Mesenchymal stem cell (in vitro differentiated cells and primary cell): ENCODE results near the gene KRT36.
A peak's percentile ranks its signal among the peaks of the same experiment; 100 is the strongest.

Source experiments
- DNase-seq: peaks from one replicate; pipeline ENCODE4 v3.0.0-alpha.2; 2013
- H2AFZ ChIP-seq: one replicate; pipeline ENCODE4 v1.6.1; 2013; ENCODE audit warnings: low read depth, mild to moderate bottlenecking, control low read depth, inconsistent platforms, low read length, moderate library complexity
- H2AK5ac ChIP-seq: 2 replicates; pipeline ENCODE4 v1.6.1; 2013; ENCODE audit warnings: low read length, moderate library complexity, mild to moderate bottlenecking, inconsistent platforms; ENCODE audit not compliant: severe bottlenecking
- H2BK120ac ChIP-seq: one replicate; pipeline ENCODE4 v1.6.1; 2013; ENCODE audit warnings: low read depth, mild to moderate bottlenecking, inconsistent platforms, low read length, moderate library complexity
- H2BK12ac ChIP-seq, 2 experiments: one replicate each; pipeline ENCODE4 v1.6.1; 2013; ENCODE audit warnings: inconsistent platforms in 2 of 2, low read length in 2 of 2, mild to moderate bottlenecking in 2 of 2, moderate library complexity in 2 of 2, control low read depth in 1 of 2
- H2BK15ac ChIP-seq: one replicate; pipeline ENCODE4 v1.6.1; 2013; ENCODE audit warnings: mild to moderate bottlenecking, low read depth, inconsistent platforms; ENCODE audit not compliant: poor library complexity, severe bottlenecking
- H2BK5ac ChIP-seq: 2 replicates; pipeline ENCODE4 v1.6.1; 2013; ENCODE audit warnings: low read depth, mild to moderate bottlenecking, low read length, control low read depth, inconsistent platforms; ENCODE audit not compliant: poor library complexity, severe bottlenecking
- H3K14ac ChIP-seq, 2 experiments: one replicate each; pipeline ENCODE4 v1.6.1; 2013; ENCODE audit warnings: inconsistent platforms in 2 of 2, low read length in 2 of 2, control low read depth in 1 of 2, mild to moderate bottlenecking in 1 of 2, moderate library complexity in 1 of 2
- H3K18ac ChIP-seq, 2 experiments: one replicate each; pipeline ENCODE4 v1.6.1; 2013; ENCODE audit warnings: inconsistent platforms in 2 of 2, low read length in 2 of 2, control low read depth in 1 of 2, low read depth in 1 of 2, mild to moderate bottlenecking in 1 of 2
- H3K23ac ChIP-seq, 2 experiments: one replicate each; pipeline ENCODE4 v1.6.1; 2013; ENCODE audit warnings: inconsistent platforms in 2 of 2, low read length in 2 of 2, mild to moderate bottlenecking in 2 of 2, moderate library complexity in 2 of 2, control low read depth in 1 of 2
- H3K27ac ChIP-seq: 2 replicates; pipeline ENCODE4 v1.5.1; 2013; ENCODE audit warnings: mild to moderate bottlenecking, moderate library complexity, low read length, control low read depth, inconsistent platforms; ENCODE audit not compliant: poor library complexity, severe bottlenecking
- H3K27me3 ChIP-seq, 2 experiments: 2 replicates each; pipeline versions ENCODE4 v1.6.1 to v1.7.0; 2013; ENCODE audit warnings: low read length in 2 of 2, mild to moderate bottlenecking in 2 of 2, moderate library complexity in 2 of 2, control low read depth in 1 of 2, inconsistent platforms in 1 of 2; ENCODE audit not compliant: control insufficient read depth in 1 of 2, insufficient read depth in 1 of 2
- H3K36me3 ChIP-seq, 2 experiments: 2 replicates each; pipeline versions ENCODE4 v1.6.1 to v1.7.0; 2013; ENCODE audit warnings: low read length in 2 of 2, control low read depth in 1 of 2, inconsistent platforms in 1 of 2, low read depth in 1 of 2, mild to moderate bottlenecking in 1 of 2; ENCODE audit not compliant: insufficient read depth in 2 of 2, control insufficient read depth in 1 of 2
- H3K4ac ChIP-seq, 2 experiments: one replicate each; pipeline ENCODE4 v1.6.1; 2013; ENCODE audit warnings: inconsistent platforms in 2 of 2, low read length in 2 of 2, mild to moderate bottlenecking in 2 of 2, moderate library complexity in 2 of 2, control low read depth in 1 of 2, low read depth in 1 of 2
- H3K4me1 ChIP-seq: 2 replicates; pipeline ENCODE4 v1.6.1; 2013; ENCODE audit warnings: low read depth, low read length, control low read depth; ENCODE audit not compliant: control insufficient read depth, insufficient read depth
- H3K4me2 ChIP-seq: 2 replicates; pipeline ENCODE4 v1.6.1; 2013; ENCODE audit warnings: low read length, mild to moderate bottlenecking, inconsistent platforms; ENCODE audit not compliant: poor library complexity, severe bottlenecking
- H3K4me3 ChIP-seq, 2 experiments: 2 replicates each; pipeline versions ENCODE4 v1.5.1 to v1.7.0; 2013; ENCODE audit warnings: low read length in 2 of 2, mild to moderate bottlenecking in 2 of 2, control low read depth in 1 of 2, low read depth in 1 of 2; ENCODE audit not compliant: insufficient read depth in 1 of 2
- H3K79me1 ChIP-seq: replicated peaks from 2 replicates; pipeline ENCODE4 v1.6.1; 2013; ENCODE audit warnings: mild to moderate bottlenecking, control low read depth, low read length, inconsistent platforms; ENCODE audit not compliant: poor library complexity, severe bottlenecking
- H3K9ac ChIP-seq: 2 replicates; pipeline ENCODE4 v1.7.0; 2013; ENCODE audit warnings: mild to moderate bottlenecking, low read length, moderate library complexity
- H3K9me3 ChIP-seq: 2 replicates; pipeline ENCODE4 v1.7.0; 2013; ENCODE audit warnings: mild to moderate bottlenecking, low read length; ENCODE audit not compliant: control insufficient read depth
- H4K8ac ChIP-seq: one replicate; pipeline ENCODE4 v1.6.1; 2013; ENCODE audit warnings: inconsistent platforms, mild to moderate bottlenecking, low read length, moderate library complexity
- H4K91ac ChIP-seq: one replicate; pipeline ENCODE4 v1.6.1; 2013; ENCODE audit warnings: mild to moderate bottlenecking, low read length, inconsistent platforms
- WGBS: methylation state at CpG from one replicate; pipeline ENCODE4 v1.1.7; 2013; ENCODE audit warnings: mixed read lengths; 5-methylcytosine and 5-hydroxymethylcytosine counted together

The KRT36 gene

DNA sequence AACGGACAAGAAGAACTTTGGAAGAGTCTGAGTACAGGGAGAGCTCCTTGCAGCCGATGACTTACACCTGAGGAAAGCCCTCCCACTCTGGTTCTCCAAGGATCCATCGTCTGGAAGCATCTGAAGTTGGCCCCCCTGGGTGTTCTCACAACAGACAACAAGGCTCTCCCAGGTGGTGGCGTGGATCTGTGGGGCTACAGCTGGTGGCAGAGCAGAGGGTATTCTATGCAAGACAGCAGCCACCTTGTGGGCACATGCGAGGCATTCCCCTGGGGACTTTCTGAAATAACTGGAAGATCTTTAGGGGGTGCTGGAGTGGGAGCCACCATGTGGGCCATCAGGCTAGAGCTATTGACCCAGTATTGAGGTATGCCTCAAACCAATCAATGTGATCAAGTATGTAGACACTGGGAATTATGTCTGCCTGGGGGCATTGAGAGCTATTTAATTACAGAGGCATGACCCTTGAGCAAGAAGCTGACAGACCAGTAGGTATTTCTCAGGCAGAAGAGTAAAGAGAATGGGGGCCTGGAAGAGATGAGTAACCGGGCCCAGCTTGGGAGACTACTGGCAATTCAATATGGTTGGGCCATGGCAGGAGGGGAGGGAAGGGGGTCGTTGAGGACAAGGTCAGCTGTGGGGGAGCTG lies 45.3 kb upstream of the KRT36 start:
- DNase-seq: no peak
- H3K9me3 ChIP-seq: no peaks in the 10 kb centered on the region
- peak overlapping the region; percentile 30 for H2AK5ac ChIP-seq
- no peak overlapping the region for H3K27ac ChIP-seq
- no peak overlapping the region for H3K23ac ChIP-seq
- no peak overlapping the region for H2AFZ ChIP-seq
- H3K4me1 ChIP-seq: peaks cover 35% of the 10 kb centered on the region
- no peaks in the 10 kb centered on the region for H3K36me3 ChIP-seq
- no peak overlapping the region for H3K14ac ChIP-seq
- H3K18ac ChIP-seq: no peak overlapping the region
- H2BK120ac ChIP-seq: no peak overlapping the region
- H3K4me3 ChIP-seq: no peak overlapping the region
- H3K4me2 ChIP-seq: no peak overlapping the region
- no peak overlapping the region for H4K8ac ChIP-seq
- H3K4ac ChIP-seq: peak overlapping the region in 1 of 2 experiments; percentile 31
- H3K9ac ChIP-seq: no peak overlapping the region
- WGBS: 88% methylated on average over 7 of the region's 7 CpGs
- peak overlapping the region; percentile 77 for H2BK15ac ChIP-seq
- peak overlapping the region; percentile 35 for H4K91ac ChIP-seq
- peak overlapping the region in 1 of 2 experiments; percentile 19 for H2BK12ac ChIP-seq
- H3K27me3 ChIP-seq: peaks cover 0 to 31% of the 10 kb centered on the region in 2 experiments
- no peak overlapping the region for H2BK5ac ChIP-seq
- H3K79me1 ChIP-seq: no peaks in the 10 kb centered on the region

DNA sequence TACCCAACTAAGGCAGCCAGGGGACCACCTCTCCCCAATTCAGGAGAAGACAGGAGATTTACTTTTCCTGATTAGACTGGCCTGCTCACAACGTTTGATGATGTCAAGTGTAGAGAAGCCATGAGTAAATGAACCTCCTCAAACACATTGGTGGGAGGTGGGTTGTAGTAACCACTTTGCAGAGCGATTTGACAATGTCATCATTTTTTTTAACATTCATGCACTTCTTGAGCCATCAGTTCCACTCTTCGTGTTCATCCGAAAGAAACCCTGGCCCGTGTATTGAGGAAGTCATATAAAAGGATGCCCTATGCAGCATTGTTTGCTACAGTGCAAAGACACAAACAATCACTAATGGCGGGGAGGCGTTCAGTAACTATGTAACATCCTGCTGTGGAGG lies 43.9 kb upstream of the KRT36 start:
- Histone ChIP-seq H3K14ac (no peak overlapping the region), H3K27ac (no peak overlapping the region), H3K4me3 (no peak overlapping the region), H4K8ac (no peak overlapping the region), H3K4ac (no peak overlapping the region), H3K36me3 (no peaks in the 10 kb centered on the region), H2AFZ (no peak overlapping the region), H3K79me1 (no peaks in the 10 kb centered on the region), H3K18ac (no peak overlapping the region), H2BK12ac (no peak overlapping the region), H2BK15ac (peak overlapping the region; percentile 58), H4K91ac (no peak overlapping the region), H3K9ac (no peak overlapping the region), H2BK5ac (no peak overlapping the region), H3K4me1 (peaks cover 34% of the 10 kb centered on the region), H3K23ac (no peak overlapping the region), H3K4me2 (no peak overlapping the region), H3K9me3 (no peaks in the 10 kb centered on the region), H2BK120ac (no peak overlapping the region), H2AK5ac (no peak overlapping the region), H3K27me3 (peaks cover 0 to 27% of the 10 kb centered on the region in 2 experiments)
- WGBS: 94% methylated on average over 6 of the region's 7 CpGs
- no peak for DNase-seq

DNA sequence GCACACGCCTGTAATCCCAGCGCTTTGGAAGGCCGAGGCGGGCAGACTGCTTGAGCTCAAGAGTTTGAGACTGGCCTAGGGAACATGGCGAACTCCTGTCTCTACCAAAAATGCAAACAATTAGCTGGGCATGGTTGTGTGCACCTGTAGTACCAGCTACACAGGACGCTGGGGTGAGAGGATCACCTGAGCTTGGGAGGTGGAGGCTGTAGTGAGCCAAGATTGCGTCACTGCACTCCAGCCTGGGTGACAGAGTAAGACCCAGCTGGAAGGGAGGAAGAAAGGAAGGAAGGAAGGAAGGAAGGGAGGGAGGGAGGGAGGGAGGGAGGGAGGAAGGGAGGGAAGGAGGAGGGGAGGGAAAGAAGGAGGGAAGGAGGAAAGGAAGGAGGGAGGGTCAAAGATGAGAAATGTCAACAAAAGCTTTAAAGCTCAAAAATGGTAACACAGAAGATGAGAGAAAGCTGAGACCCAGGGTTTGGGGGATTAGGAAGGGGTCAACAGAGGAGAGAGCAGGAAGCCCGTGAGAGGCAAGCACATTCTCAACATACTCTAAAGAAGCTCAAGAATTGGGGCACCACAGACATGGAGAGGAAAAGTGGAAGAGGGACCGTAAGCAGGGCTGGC lies 43.3 kb upstream of the KRT36 start:
- H3K4me3 ChIP-seq: no peak overlapping the region
- no peak overlapping the region for H2AFZ ChIP-seq
- no peak for DNase-seq
- H3K27ac ChIP-seq: no peak overlapping the region
- H3K14ac ChIP-seq: no peak overlapping the region
- H2BK5ac ChIP-seq: no peak overlapping the region
- peak overlapping the region; percentile 58 for H2BK15ac ChIP-seq
- H3K9ac ChIP-seq: no peak overlapping the region
- WGBS: 90% methylated on average over 8 of the region's 9 CpGs
- no peaks in the 10 kb centered on the region for H3K9me3 ChIP-seq
- H3K79me1 ChIP-seq: no peaks in the 10 kb centered on the region
- no peak overlapping the region for H3K4ac ChIP-seq
- H3K4me1 ChIP-seq: peaks cover 32% of the 10 kb centered on the region
- H3K36me3 ChIP-seq: no peaks in the 10 kb centered on the region
- H3K27me3 ChIP-seq: peaks cover 0 to 32% of the 10 kb centered on the region in 2 experiments
- peak overlapping the region; percentile 40 for H4K91ac ChIP-seq
- no peak overlapping the region for H2BK120ac ChIP-seq
- no peak overlapping the region for H3K23ac ChIP-seq
- H4K8ac ChIP-seq: no peak overlapping the region
- H2BK12ac ChIP-seq: peak overlapping the region in 1 of 2 experiments; percentile 22
- H3K18ac ChIP-seq: no peak overlapping the region
- no peak overlapping the region for H2AK5ac ChIP-seq
- H3K4me2 ChIP-seq: no peak overlapping the region

DNA sequence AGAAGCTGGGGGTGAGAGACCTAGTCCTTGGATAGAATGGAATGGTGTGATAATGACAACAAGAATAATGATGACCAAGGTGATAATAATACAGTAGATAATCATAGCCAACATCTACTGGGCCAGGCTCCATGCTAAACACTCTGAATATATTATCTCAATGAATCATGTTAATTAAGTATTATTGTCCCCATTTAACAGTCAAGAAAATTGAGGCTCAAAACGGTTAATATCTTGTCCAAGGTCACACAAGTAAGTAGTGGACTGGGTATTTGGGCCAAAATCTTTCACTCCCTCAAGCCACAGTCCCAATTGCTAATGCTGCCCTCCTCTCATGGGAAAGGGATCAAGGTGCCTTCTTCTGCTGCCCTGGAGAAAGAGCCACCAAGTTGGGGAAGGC lies 42.3 kb upstream of the KRT36 start:
- H3K9me3 ChIP-seq: no peaks in the 10 kb centered on the region
- DNase-seq: no peak
- H3K36me3 ChIP-seq: no peaks in the 10 kb centered on the region
- no peak overlapping the region for H2BK120ac ChIP-seq
- H4K91ac ChIP-seq: no peak overlapping the region
- no peak overlapping the region for H3K4me3 ChIP-seq
- 71% methylated on average over 1 of the region's 1 CpG for WGBS
- no peak overlapping the region for H2AFZ ChIP-seq
- no peak overlapping the region for H3K23ac ChIP-seq
- H3K4ac ChIP-seq: peak overlapping the region in 1 of 2 experiments; percentile 9
- H2BK5ac ChIP-seq: no peak overlapping the region
- peaks cover 2% of the 10 kb centered on the region for H3K79me1 ChIP-seq
- H3K9ac ChIP-seq: no peak overlapping the region
- no peak overlapping the region for H2BK12ac ChIP-seq
- no peak overlapping the region for H3K14ac ChIP-seq
- H3K27me3 ChIP-seq: peaks cover 0 to 36% of the 10 kb centered on the region in 2 experiments
- no peak overlapping the region for H2AK5ac ChIP-seq
- no peak overlapping the region for H3K18ac ChIP-seq
- no peak overlapping the region for H3K27ac ChIP-seq
- no peak overlapping the region for H4K8ac ChIP-seq
- no peak overlapping the region for H2BK15ac ChIP-seq
- H3K4me1 ChIP-seq: peaks cover 38% of the 10 kb centered on the region
- no peak overlapping the region for H3K4me2 ChIP-seq
